ENCODE results near the gene DMRTB1. TPM values are rescaled to one million over a fixed set of nuclear protein-coding genes. Genes with fewer than 3 reads are reported as not detected.

Gene DMRTB1
- total and polyA plus RNA-seq, 2 of the 8 experiments (the other 6 are each of a cell fraction or from before 2014, with no cell fraction given) = 0.06 to 0.35 TPM

DNA sequence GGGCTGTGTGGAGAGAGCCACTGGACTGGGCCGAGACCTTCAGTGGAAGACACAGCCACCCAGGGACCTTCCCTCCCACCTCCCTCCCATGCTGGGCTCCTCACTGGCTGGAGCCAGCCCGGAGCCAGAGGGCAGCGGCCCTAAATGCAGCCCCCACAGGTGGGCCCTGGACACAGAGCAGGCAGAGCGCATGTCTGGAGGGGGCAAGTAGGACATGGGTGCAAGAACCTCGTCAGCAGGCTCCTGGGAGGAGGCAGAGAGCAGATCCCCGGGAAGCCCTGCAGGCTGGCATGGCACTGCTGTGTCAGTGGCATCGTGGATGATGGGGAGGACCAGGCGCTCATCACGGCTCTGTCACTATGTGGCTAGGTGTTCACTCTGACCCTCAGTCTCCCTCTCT lies 45.7 kb downstream of the DMRTB1 start:
- H3K4me1 ChIP-seq (replicated peaks in 1 of 4; ENCODE audit: control insufficient read depth in 3 of 4, insufficient read depth in 4 of 4, low read length in 3 of 4) = peaks cover 0 to 37% (median 14%) of the 10 kb centered on the region in 4 experiments; a peak in 6 of 7 replicates

More for the DNA sequence above, 45.7 kb downstream of the DMRTB1 start:
- Histone ChIP-seq H3K79me2 (ENCODE audit: control insufficient read depth in 1 of 2, insufficient read depth in 2 of 2, low read length in 2 of 2) (no peaks in the 10 kb centered on the region), H3K4me3 (ENCODE audit: extremely low read depth in 1 of 4, insufficient read depth in 2 of 4, low read depth in 3 of 4, low read length in 4 of 4) (no peak overlapping the region), H4K20me1 (replicated peaks in 1 of 2; ENCODE audit: control insufficient read depth in 1 of 2, insufficient read depth in 2 of 2, low read length in 2 of 2) (no peaks in the 10 kb centered on the region), H2BK15ac (ENCODE audit: low read length) (0 out of 2 replicates have a peak overlapping the region, but pooled peaks have one; percentile 16), H3K27ac (ENCODE audit: low read depth, low read length) (no peak overlapping the region), H2BK12ac (ENCODE audit: low read depth, low read length) (peak overlapping the region; percentile 84; the same call in 1 of the 2 replicates), H3K56ac (replicated peaks; ENCODE audit: insufficient read length, low read depth, low read length) (no peak overlapping the region), H4K8ac (ENCODE audit: extremely low read depth, insufficient read depth, low read length) (no peak overlapping the region), H3K9me3 (ENCODE audit: insufficient read depth in 2 of 2, low read depth in 1 of 2, low read length in 1 of 2) (no peaks in the 10 kb centered on the region), H3K36me3 (ENCODE audit: control insufficient read depth in 2 of 4, insufficient read depth in 4 of 4, low read length in 3 of 4) (no peaks in the 10 kb centered on the region), H2BK5ac (ENCODE audit: low read depth, low read length) (no peak overlapping the region), H3K23me2 (ENCODE audit: low read depth, low read length) (no peaks in the 10 kb centered on the region), H2AFZ (ENCODE audit: low read length) (no peak overlapping the region), H3K4me2 (ENCODE audit: insufficient read depth in 1 of 2, low read depth in 2 of 2, low read length in 2 of 2) (no peak overlapping the region), H4K91ac (replicated peaks; ENCODE audit: insufficient read length, low read length) (peak overlapping the region; percentile 36), H2BK20ac (ENCODE audit: low read length) (no peak overlapping the region), H3K79me1 (ENCODE audit: low read depth, low read length) (no peaks in the 10 kb centered on the region), H3K27me3 (replicated peaks in 1 of 4; ENCODE audit: control insufficient read depth in 3 of 4, extremely low read depth in 1 of 4, insufficient read depth in 3 of 4, low read length in 3 of 4) (no peaks in the 10 kb centered on the region; a peak in 2 of 7 replicates), H2AK5ac (ENCODE audit: low read depth, low read length) (no peak overlapping the region), H3K18ac (ENCODE audit: extremely low read depth, low read length) (no peak overlapping the region; the same call in 1 of the 2 replicates), H3K4ac (replicated peaks; ENCODE audit: insufficient read length, low read depth, low read length) (no peak overlapping the region), H2BK120ac (replicated peaks; ENCODE audit: low read depth, low read length) (no peak overlapping the region), H3K9ac (replicated peaks in 1 of 4; ENCODE audit: extremely low read depth in 1 of 4, low read depth in 3 of 4, low read length in 3 of 4) (no peak overlapping the region), H3K23ac (ENCODE audit: insufficient read length) (no peak overlapping the region), H3K14ac (ENCODE audit: insufficient read length) (no peak overlapping the region), H4K5ac (ENCODE audit: insufficient read length, low read depth, low read length) (no peak overlapping the region)
- FAIRE-seq (no peak), DNase-seq (ENCODE audit: low read depth in 1 of 2, low spot score in 2 of 2) (no peak)
- no peak for TF ChIP-seq CHD2 (IDR thresholded peaks at IDR 0.05; ENCODE audit: low read length)
- WGBS, 2 experiments (ENCODE audit: extremely low coverage in 1 of 2, insufficient coverage in 1 of 2, insufficient read length in 1 of 2, insufficient replicate concordance in 2 of 2, low coverage in 1 of 2, low lambda C conversion rate in 2 of 2, missing lambda C conversion rate in 1 of 2) = 90% methylated on average over 9 of the region's 9 CpGs; no CpG with 5 or more reads in 1 of the 2 experiments
- ChIA-PET POLR2A (ENCODE audit: partially characterized antibody) (no interaction called here), CTCF (ENCODE audit: partially characterized antibody) (interaction anchor here (1.1 to 2.2 kb wide), 3 partner anchors 15 to 41 kb away, joined by 4 to 9 read pairs (median 4); no protein-coding TSS in a partner anchor)
